Medulla oblongata (tissue), 1 donor: Measurements from ENCODE around the gene KLKB1.

Source experiments
- DNase-seq: peaks from one replicate; pipeline ENCODE4 v3.0.0-alpha.2; 2015; ENCODE audit errors: extremely low spot score

KLKB1 gene

GRCh38 chr4:186227221-186227620, at the start of gene KLKB1:
Gene KLKB1 (plus strand): TSS chr4:186227507. CDS start chr4:186228196, 689 bp downstream.
- no peak for DNase-seq

DNA sequence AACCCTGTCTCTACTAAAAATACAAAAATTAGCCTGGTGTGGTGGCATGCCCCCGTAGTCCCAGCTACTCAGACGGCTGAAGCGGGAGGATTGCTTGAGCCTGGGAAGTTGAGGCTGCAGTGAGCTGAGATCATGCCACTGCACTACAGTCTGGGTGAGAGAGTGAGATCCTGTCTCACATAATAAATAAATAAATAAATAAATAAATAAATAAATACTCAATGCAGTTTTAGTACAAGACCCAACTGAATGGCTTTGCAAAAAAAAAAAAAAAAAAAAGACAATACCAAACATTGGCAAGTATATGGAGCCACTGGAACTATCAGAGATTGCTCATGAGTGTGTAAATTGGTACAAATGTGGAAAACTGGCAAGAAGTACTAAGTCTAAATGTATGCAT, 39.2 kb upstream of the KLKB1 start:
- no peak for DNase-seq

DNA sequence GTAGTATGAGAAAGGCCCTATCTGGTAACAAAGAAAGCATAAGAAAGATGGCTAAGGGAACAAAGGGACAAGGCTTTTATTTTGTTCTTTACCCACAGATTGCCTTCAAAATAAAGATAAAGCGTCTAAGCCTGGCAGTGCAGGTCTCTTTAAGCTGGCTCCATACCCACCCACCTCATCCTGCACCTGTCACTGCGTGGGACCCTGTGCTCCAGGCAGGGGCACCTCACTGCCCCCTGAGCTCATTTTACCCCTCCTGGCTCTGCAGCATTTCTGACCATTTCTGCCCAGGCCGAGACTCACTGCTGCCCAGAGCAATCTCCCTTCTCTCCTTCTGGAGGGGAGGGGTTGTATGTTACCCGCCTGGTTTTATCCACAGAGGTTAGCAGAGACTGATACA, 37.7 kb upstream of the KLKB1 start:
- no peak for DNase-seq

GRCh38 chr4:186190581-186191199, 36.6 kb upstream of the KLKB1 start:
- DNase-seq, result peak; percentile 47

DNA sequence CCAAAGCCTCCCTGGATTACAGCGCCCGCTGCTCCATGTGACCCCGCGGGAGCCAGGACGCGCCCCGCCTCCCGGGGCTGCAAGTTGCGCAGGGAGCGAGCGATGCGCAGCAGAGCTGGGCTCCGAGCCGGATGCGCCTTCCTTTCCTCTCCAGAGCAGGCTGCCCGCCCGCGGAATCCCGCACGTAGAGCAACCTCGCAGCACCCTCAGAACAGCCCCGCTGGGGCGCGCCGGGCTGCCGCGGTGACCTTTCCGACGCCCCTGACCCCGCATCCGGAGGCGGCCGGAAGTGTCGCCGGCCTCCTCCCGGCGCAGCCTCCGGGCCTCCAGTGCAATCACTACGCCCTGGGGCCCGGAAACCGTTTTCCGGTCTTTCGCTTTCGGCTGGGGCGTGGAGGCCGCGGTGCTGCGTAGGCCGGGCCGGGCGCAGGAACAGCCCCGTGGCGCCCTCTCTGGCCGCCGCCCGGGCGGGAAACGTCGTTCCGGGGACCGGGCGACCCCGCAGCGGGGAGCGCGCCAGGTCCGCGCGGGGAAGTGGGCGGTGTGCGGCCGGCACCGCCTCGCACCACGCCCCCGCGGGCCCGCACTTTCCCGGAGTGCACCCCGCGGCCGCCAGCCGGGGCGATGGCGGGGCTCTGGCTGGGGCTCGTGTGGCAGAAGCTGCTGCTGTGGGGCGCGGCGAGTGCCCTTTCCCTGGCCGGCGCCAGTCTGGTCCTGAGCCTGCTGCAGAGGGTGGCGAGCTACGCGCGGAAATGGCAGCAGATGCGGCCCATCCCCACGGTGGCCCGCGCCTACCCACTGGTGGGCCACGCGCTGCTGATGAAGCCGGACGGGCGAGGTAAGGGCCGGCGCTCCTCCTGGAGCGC, 35.9 kb upstream of the KLKB1 start, which contains the start of gene CYP4V2:
Gene CYP4V2, plus strand, starts transcription at position 368 of the 866 bp plus-strand sequence. Its CDS starts 257 bp downstream, at position 625.
- peak; percentile 83 for DNase-seq

- peak; percentile 80 for DNase-seq
These were observed 35.2 kb upstream of the KLKB1 start for GRCh38 chr4:186192066-186192612.

DNA sequence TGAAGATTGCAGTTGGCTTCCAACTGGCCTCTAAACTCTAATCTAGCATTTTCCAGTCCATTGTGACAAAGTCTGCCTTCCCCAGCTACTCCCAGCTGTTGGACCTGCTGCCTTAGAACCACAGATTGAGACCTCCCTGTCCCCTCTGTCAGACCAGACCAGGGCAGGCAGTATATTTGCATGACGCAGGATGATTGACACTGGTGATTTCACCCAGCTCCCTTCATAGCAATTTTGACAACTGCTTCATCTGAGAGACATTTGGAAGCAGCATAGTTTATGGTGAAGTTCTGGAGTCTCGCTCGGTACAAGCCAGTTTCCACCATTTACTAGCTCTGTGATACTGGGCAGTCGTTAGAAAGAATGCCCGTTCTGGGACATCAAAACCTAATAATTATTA, 33.5 kb upstream of the KLKB1 start:
- no peak for DNase-seq

- DNase-seq, result no peak
These were observed 31.2 kb upstream of the KLKB1 start for GRCh38 chr4:186196063-186196462.

GRCh38 chr4:186200516-186200915, 26.8 kb upstream of the KLKB1 start:
- no peak for DNase-seq

DNA sequence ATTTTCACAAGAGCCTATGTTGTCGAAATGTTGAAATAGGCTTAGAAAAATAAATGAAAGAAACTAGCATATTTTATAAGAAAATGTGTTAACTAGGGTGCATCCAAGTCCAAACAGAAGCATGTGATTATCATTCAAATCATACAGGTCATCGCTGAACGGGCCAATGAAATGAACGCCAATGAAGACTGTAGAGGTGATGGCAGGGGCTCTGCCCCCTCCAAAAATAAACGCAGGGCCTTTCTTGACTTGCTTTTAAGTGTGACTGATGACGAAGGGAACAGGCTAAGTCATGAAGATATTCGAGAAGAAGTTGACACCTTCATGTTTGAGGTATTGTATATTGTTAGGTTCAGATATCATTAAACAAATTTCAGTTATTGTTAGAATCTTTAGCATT, 26.3 kb upstream of the KLKB1 start:
- DNase-seq, result no peak

DNA sequence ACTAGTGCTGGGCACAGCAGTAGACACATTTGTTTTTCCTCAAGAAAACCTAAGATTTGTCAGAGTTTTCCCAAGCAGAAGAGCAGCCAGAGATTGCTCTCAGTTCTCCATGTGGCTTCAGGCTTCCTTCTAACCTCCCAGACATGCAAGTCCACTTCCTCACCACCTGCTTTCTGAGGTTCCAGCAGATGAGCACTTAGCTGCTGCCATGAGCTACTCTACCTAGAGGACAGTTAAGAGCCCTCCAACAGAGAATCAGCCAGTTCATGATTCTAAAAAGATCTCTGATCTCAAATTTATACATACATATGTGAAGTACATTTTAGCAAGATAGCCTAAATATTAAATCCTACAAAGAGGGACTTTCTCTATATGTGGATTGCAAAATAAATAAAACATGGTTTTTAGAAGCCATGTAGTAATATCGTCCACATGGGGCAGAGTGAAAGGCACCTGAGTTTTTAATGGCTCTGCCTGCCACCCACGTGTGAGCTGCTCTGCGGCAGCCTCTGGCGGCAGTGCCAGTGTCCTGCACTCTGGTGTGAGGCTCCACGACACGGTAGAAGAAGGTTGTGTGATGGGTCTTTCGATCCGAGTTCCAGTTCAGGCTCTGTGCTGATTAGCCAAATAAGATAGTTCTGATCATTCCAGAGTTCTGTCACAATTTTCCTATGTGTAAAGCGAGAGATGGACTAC, 25.6 kb upstream of the KLKB1 start:
- no peak for DNase-seq

DNA sequence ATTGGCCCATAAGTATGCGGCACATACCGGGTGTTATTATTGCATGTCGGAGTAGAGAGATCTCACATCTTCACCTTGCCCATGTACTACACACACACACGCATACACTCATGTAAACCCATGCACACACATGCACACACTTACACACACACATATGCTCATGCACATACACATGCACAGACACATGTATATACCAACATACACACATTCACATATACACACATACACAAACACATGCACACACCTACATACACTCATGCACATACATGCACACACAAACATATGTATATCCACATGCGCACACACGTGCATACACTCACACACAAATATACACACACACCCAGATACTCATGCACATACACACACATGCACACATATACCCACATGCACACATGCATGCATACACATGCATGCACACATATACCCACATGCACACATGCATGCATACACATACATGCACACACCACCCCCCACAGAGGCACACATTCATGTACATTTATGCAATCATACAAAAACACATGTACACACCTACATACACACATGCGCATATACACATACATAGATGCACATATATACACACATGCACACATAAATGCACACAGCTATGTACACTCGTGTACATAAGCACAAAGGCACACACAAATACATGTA, 24.7 kb upstream of the KLKB1 start:
- no peak for DNase-seq

GRCh38 chr4:186203406-186203805, 23.9 kb upstream of the KLKB1 start:
- no peak for DNase-seq

DNA sequence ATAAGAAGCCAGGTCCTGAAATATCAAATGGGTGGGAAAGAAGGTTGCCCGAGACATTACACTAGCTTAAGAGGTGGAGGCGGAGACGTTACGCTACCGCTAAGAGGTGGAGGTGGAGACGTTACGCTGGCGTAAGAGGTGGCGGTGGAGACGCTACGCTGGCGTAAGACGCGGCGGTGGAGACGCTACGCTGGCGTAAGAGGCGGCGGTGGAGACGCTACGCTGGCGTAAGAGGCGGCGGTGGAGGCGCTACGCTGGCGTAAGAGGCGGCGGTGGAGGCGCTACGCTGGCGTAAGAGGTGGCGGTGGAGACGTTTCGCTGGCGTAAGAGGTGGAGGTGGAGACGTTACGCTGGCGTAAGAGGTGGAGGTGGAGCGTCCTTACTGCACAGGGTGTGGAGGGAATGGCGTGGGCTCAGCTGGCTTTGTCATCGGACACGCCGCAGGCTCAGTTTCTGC, 23.2 kb upstream of the KLKB1 start:
- DNase-seq, result no peak

- no peak for DNase-seq
These were observed 22.6 kb upstream of the KLKB1 start for GRCh38 chr4:186204686-186205085.

GRCh38 chr4:186205156-186205555, 22.2 kb upstream of the KLKB1 start:
- no peak for DNase-seq

- DNase-seq, result no peak
These were observed 10.8 kb upstream of the KLKB1 start for GRCh38 chr4:186216465-186217024.

GRCh38 chr4:186217733-186218293, 9.5 kb upstream of the KLKB1 start:
- no peak for DNase-seq

- no peak for DNase-seq
These were observed 5.7 kb upstream of the KLKB1 start for GRCh38 chr4:186221624-186222023.

GRCh38 chr4:186225848-186226247, 1.5 kb upstream of the KLKB1 start:
- no peak for DNase-seq
